Peyer's patch (tissue), 4 donors: Measurements from ENCODE around the gene TSPAN14.

Source experiments
- CTCF ChIP-seq, 6 experiments: fragments of 450-650 bp in 4 of 6; fragments of 200-600 bp in 2 of 6; sonication (generic) in 1 of 6; IDR thresholded peaks; one replicate each; pipeline ENCODE4 v1.5.1; 2017 to 2019; ENCODE audit warnings: antibody characterized with exemption in 6 of 6, mild to moderate bottlenecking in 3 of 6, moderate library complexity in 1 of 6
- POLR2A ChIP-seq, 2 donors: fragments of 450-650 bp; IDR thresholded peaks; one replicate each; pipeline ENCODE4 v1.5.1; 2017; ENCODE audit warnings: antibody characterized with exemption in 2 of 2, mild to moderate bottlenecking in 2 of 2, moderate library complexity in 2 of 2

- TF ChIP-seq CTCF (IDR thresholded peaks at IDR 0.05) = no peak
- no peak for TF ChIP-seq POLR2A (IDR thresholded peaks at IDR 0.05)
Measured at GRCh38 chr10:80540618-80540980, 86.5 kb downstream of the TSPAN14 start.
